Measurements from ENCODE around the gene MRPS11.
"Not testable (repeated sequence)": the region's sequence is repeated elsewhere in the genome, so short reads cannot be mapped to it uniquely, and the experiment has no call there.

The MRPS11 gene

GRCh38 chr15:88473661-88474293 lies 6.3 kb downstream of the MRPS11 start:
- not testable (repeated sequence) for H3K9me3 ChIP-seq (ENCODE audit: control insufficient read depth in 2 of 2, low read length in 2 of 2); H3K27me3 ChIP-seq (ENCODE audit: control insufficient read depth in 1 of 2, insufficient read depth in 2 of 2, low read length in 2 of 2); H3K27ac ChIP-seq (ENCODE audit: low read length); H3K4me3 ChIP-seq (ENCODE audit: low read length in 2 of 2); H3K9ac ChIP-seq (ENCODE audit: low read length in 2 of 2); H3K4me1 ChIP-seq (ENCODE audit: control insufficient read depth, insufficient read depth, low read length)
- H3K36me3 ChIP-seq (ENCODE audit: control insufficient read depth in 2 of 2, insufficient read depth in 2 of 2, low read length in 2 of 2) = peaks cover 14 to 31% of the 10 kb centered on the region in 2 donors

GRCh38 chr15:88476635-88477060 lies 9.1 kb downstream of the MRPS11 start:
- no peaks in the 10 kb centered on the region for H3K27me3 ChIP-seq (ENCODE audit: control insufficient read depth in 1 of 2, insufficient read depth in 2 of 2, low read length in 2 of 2)
- H3K36me3 ChIP-seq (ENCODE audit: control insufficient read depth in 2 of 2, insufficient read depth in 2 of 2, low read length in 2 of 2) = peaks cover 14 to 35% of the 10 kb centered on the region in 2 donors
- peak overlapping the region in 1 of 2 donors; percentile 5 for H3K9ac ChIP-seq (ENCODE audit: low read length in 2 of 2)
- no peak overlapping the region for H3K27ac ChIP-seq (ENCODE audit: low read length)
- H3K4me1 ChIP-seq (ENCODE audit: control insufficient read depth, insufficient read depth, low read length) = peaks cover 4% of the 10 kb centered on the region
- H3K4me3 ChIP-seq (ENCODE audit: low read length in 2 of 2) = no peak overlapping the region
- H3K9me3 ChIP-seq (ENCODE audit: control insufficient read depth in 2 of 2, low read length in 2 of 2) = no peaks in the 10 kb centered on the region

- no peaks in the 10 kb centered on the region for H3K9me3 ChIP-seq (ENCODE audit: control insufficient read depth in 2 of 2, low read length in 2 of 2)
- peak overlapping the region in 1 of 2 donors; percentile 5 for H3K9ac ChIP-seq (ENCODE audit: low read length in 2 of 2)
- peaks cover 4% of the 10 kb centered on the region for H3K4me1 ChIP-seq (ENCODE audit: control insufficient read depth, insufficient read depth, low read length)
- H3K4me3 ChIP-seq (ENCODE audit: low read length in 2 of 2) = no peak overlapping the region
- H3K27me3 ChIP-seq (ENCODE audit: control insufficient read depth in 1 of 2, insufficient read depth in 2 of 2, low read length in 2 of 2) = no peaks in the 10 kb centered on the region
- peaks cover 14 to 35% of the 10 kb centered on the region in 2 donors for H3K36me3 ChIP-seq (ENCODE audit: control insufficient read depth in 2 of 2, insufficient read depth in 2 of 2, low read length in 2 of 2)
- no peak overlapping the region for H3K27ac ChIP-seq (ENCODE audit: low read length)
Observed at GRCh38 chr15:88477126-88477525, 9.6 kb downstream of the MRPS11 start.

DNA sequence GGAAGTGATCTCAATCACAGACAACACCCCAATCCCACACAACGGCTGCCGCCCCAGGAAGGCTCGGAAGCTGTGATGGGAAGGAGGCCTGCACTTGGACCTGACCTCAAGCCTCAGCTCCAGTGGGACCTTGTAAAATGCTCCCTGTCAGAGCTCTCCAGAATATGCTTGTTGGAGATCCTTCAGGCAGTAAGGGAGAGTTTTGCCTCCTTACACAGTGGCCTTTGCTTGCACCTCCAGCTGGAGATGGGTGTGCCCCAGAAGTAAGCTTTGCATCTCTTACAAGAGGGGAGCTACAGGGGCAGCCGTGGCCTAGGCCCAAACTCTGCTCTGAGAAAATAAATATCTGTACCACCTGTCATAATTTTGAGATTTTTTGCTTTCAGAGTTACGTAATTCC lies 10.4 kb downstream of the MRPS11 start:
- H3K4me3 ChIP-seq (ENCODE audit: low read length in 2 of 2) = no peak overlapping the region
- H3K4me1 ChIP-seq (ENCODE audit: control insufficient read depth, insufficient read depth, low read length) = peaks cover 4% of the 10 kb centered on the region
- peaks cover 14 to 27% of the 10 kb centered on the region in 2 donors for H3K36me3 ChIP-seq (ENCODE audit: control insufficient read depth in 2 of 2, insufficient read depth in 2 of 2, low read length in 2 of 2)
- H3K27ac ChIP-seq (ENCODE audit: low read length) = no peak overlapping the region
- H3K9me3 ChIP-seq (ENCODE audit: control insufficient read depth in 2 of 2, low read length in 2 of 2) = no peaks in the 10 kb centered on the region
- no peaks in the 10 kb centered on the region for H3K27me3 ChIP-seq (ENCODE audit: control insufficient read depth in 1 of 2, insufficient read depth in 2 of 2, low read length in 2 of 2)
- no peak overlapping the region for H3K9ac ChIP-seq (ENCODE audit: low read length in 2 of 2)

DNA sequence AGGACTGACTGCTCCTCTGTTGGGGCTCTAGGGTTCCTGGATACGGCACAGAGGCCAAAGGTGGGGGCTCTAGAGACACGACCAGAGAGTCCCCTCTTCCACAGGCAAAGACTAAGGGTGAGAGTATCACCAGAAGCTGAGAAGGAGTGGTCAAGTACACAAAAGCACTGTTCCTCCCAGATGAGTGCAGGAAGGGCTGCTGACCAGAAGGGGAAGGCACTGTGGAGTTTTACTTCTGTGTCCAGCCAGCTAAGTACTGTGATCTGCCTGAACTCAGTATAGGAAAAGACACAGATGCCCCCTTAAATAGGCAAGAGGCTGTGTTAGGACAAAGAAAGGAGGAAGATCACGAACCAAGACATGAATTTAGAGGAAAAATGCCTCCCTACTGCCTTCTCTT lies 11.7 kb downstream of the MRPS11 start:
- no peak overlapping the region for H3K9ac ChIP-seq (ENCODE audit: low read length in 2 of 2)

DNA sequence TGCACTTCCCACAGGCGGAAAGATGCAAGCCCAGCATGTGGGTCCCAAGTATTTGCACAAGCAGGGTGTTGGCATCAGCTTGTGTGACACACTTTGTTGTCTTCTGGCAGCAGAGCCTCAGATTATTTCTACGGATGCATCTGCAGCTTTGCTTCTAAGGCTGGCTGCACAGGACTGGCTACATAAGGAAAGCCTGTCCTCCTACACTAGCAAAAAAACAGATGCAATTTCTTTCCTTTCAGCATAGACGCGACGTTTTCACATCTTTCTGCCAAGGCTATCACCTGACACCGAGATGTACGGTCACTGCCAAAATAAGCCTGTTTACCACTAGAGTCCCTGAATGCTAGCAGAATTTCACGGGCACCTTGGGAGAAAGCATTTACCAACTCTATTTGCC lies 13.5 kb downstream of the MRPS11 start:
- H3K9ac ChIP-seq (ENCODE audit: low read length in 2 of 2) = no peak overlapping the region
- H3K27me3 ChIP-seq (ENCODE audit: control insufficient read depth in 1 of 2, insufficient read depth in 2 of 2, low read length in 2 of 2) = no peaks in the 10 kb centered on the region
- H3K36me3 ChIP-seq (ENCODE audit: control insufficient read depth in 2 of 2, insufficient read depth in 2 of 2, low read length in 2 of 2) = peaks cover 8 to 22% of the 10 kb centered on the region in 2 donors
- H3K4me1 ChIP-seq (ENCODE audit: control insufficient read depth, insufficient read depth, low read length) = peaks cover 4% of the 10 kb centered on the region
- no peaks in the 10 kb centered on the region for H3K9me3 ChIP-seq (ENCODE audit: control insufficient read depth in 2 of 2, low read length in 2 of 2)
- no peak overlapping the region for H3K4me3 ChIP-seq (ENCODE audit: low read length in 2 of 2)
- no peak overlapping the region for H3K27ac ChIP-seq (ENCODE audit: low read length)

More for the DNA sequence above, 11.7 kb downstream of the MRPS11 start:
- H3K27ac ChIP-seq (ENCODE audit: low read length) = no peak overlapping the region
- H3K4me3 ChIP-seq (ENCODE audit: low read length in 2 of 2) = no peak overlapping the region
- no peaks in the 10 kb centered on the region for H3K27me3 ChIP-seq (ENCODE audit: control insufficient read depth in 1 of 2, insufficient read depth in 2 of 2, low read length in 2 of 2)
- H3K36me3 ChIP-seq (ENCODE audit: control insufficient read depth in 2 of 2, insufficient read depth in 2 of 2, low read length in 2 of 2) = peaks cover 9 to 23% of the 10 kb centered on the region in 2 donors
- H3K4me1 ChIP-seq (ENCODE audit: control insufficient read depth, insufficient read depth, low read length) = peaks cover 4% of the 10 kb centered on the region
- H3K9me3 ChIP-seq (ENCODE audit: control insufficient read depth in 2 of 2, low read length in 2 of 2) = no peaks in the 10 kb centered on the region

- peaks cover 5 to 16% of the 10 kb centered on the region in 2 donors for H3K36me3 ChIP-seq (ENCODE audit: control insufficient read depth in 2 of 2, insufficient read depth in 2 of 2, low read length in 2 of 2)
- H3K27ac ChIP-seq (ENCODE audit: low read length) = no peak overlapping the region
- no peaks in the 10 kb centered on the region for H3K27me3 ChIP-seq (ENCODE audit: control insufficient read depth in 1 of 2, insufficient read depth in 2 of 2, low read length in 2 of 2)
- no peaks in the 10 kb centered on the region for H3K9me3 ChIP-seq (ENCODE audit: control insufficient read depth in 2 of 2, low read length in 2 of 2)
- no peak overlapping the region for H3K4me3 ChIP-seq (ENCODE audit: low read length in 2 of 2)
- no peaks in the 10 kb centered on the region for H3K4me1 ChIP-seq (ENCODE audit: control insufficient read depth, insufficient read depth, low read length)
- H3K9ac ChIP-seq (ENCODE audit: low read length in 2 of 2) = no peak overlapping the region
Observed at GRCh38 chr15:88482263-88482662, 14.8 kb downstream of the MRPS11 start.

DNA sequence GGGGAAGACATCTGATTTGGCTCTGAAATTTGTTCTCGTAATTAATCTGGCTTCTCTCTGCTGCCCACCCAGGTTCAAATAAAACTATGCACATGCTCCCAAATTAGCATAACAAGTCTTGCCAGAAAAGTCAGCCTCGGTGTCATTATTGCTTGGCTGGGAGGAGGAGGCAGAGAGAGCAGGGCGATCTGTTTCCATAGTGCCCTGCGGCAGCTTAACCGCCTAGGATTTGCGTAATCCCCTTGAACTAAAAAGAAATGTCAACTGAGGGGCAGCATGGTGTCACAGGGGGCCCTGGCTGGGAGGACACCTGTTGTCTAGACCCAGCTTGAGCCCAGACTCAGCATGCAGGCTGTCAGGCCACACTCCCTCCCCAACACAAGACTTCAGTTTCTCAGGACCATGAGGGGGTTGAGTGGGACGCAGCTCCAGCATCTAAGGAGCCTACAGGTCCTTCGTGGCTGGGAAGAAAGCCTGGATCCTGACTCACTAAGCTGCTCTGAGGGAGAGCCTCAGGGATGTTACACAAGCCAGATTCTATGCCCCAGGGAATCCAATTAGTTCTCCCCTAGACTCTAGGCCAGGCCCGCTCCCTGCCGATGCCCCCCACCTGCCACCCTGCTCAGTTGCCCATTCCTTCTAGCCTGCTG lies 17.3 kb downstream of the MRPS11 start:
- H3K4me1 ChIP-seq (ENCODE audit: control insufficient read depth, insufficient read depth, low read length) = no peaks in the 10 kb centered on the region
- H3K27me3 ChIP-seq (ENCODE audit: control insufficient read depth in 1 of 2, insufficient read depth in 2 of 2, low read length in 2 of 2) = no peaks in the 10 kb centered on the region
- no peak overlapping the region for H3K27ac ChIP-seq (ENCODE audit: low read length)
- no peaks in the 10 kb centered on the region for H3K9me3 ChIP-seq (ENCODE audit: control insufficient read depth in 2 of 2, low read length in 2 of 2)
- no peak overlapping the region for H3K4me3 ChIP-seq (ENCODE audit: low read length in 2 of 2)
- H3K36me3 ChIP-seq (ENCODE audit: control insufficient read depth in 2 of 2, insufficient read depth in 2 of 2, low read length in 2 of 2) = peaks cover 0 to 5% of the 10 kb centered on the region in 2 donors
- no peak overlapping the region for H3K9ac ChIP-seq (ENCODE audit: low read length in 2 of 2)

GRCh38 chr15:88487178-88487795 lies 19.8 kb downstream of the MRPS11 start:
- Histone ChIP-seq H3K36me3 (ENCODE audit: control insufficient read depth in 2 of 2, insufficient read depth in 2 of 2, low read length in 2 of 2) (no peaks in the 10 kb centered on the region), H3K4me1 (ENCODE audit: control insufficient read depth, insufficient read depth, low read length) (no peaks in the 10 kb centered on the region), H3K27me3 (ENCODE audit: control insufficient read depth in 1 of 2, insufficient read depth in 2 of 2, low read length in 2 of 2) (no peaks in the 10 kb centered on the region), H3K27ac (ENCODE audit: low read length) (no peak overlapping the region), H3K9ac (ENCODE audit: low read length in 2 of 2) (no peak overlapping the region), H3K9me3 (ENCODE audit: control insufficient read depth in 2 of 2, low read length in 2 of 2) (no peaks in the 10 kb centered on the region), H3K4me3 (ENCODE audit: low read length in 2 of 2) (no peak overlapping the region)

DNA sequence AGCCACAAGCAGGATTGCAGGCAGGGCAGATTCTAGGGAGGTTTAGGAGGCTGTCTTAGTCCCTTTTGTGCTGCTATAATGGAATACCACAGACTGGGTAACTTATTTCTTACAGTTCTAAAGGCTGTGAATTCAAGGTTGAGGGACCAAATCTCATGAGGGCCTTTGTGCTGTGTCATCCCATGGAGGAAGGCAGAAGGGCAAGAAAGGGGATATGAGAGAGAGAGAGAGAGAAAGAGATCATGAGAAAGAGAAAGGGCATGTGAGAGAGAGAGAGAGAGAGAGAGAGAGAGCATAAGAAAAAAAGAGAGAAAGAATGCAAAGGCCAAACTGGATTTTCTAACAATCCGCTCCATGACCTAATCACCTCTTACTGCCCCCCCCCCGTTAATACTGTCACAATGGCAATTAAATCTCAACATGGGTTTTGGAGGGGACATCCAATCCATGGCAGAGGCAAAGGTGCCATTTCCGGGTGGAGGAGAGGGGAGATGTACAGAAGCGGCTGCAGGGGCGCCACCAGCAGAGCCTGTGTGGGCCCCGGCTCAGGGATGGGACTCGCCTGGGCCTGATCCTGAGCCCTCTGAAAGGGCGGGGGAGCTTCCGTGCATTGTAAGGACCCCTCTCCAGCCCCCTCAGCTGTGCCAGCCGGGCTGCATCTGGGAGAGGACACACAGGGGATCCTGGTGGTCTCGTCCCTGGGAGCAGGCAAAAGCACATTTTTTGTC lies 20.5 kb downstream of the MRPS11 start:
- Histone ChIP-seq H3K27me3 (ENCODE audit: control insufficient read depth in 1 of 2, insufficient read depth in 2 of 2, low read length in 2 of 2) (no peaks in the 10 kb centered on the region), H3K27ac (ENCODE audit: low read length) (no peak overlapping the region), H3K4me3 (ENCODE audit: low read length in 2 of 2) (no peak overlapping the region), H3K4me1 (ENCODE audit: control insufficient read depth, insufficient read depth, low read length) (no peaks in the 10 kb centered on the region), H3K9ac (ENCODE audit: low read length in 2 of 2) (no peak overlapping the region), H3K36me3 (ENCODE audit: control insufficient read depth in 2 of 2, insufficient read depth in 2 of 2, low read length in 2 of 2) (no peaks in the 10 kb centered on the region), H3K9me3 (ENCODE audit: control insufficient read depth in 2 of 2, low read length in 2 of 2) (no peaks in the 10 kb centered on the region)
